K562 (cell line): ENCODE measurements around the gene SNAP23. TPM values are rescaled to one million over a fixed set of nuclear protein-coding genes. Genes with fewer than 3 reads are reported as not detected.

ENCODE experiments used
- ATAC-seq: fragments of 200-7000 bp; cut with Tn5 transposase; 3 replicates; pipeline ENCODE4 v1.9.1; 2020; ENCODE audit warnings: moderate library complexity
- BruUV-seq: library from RNA; stranded (reverse); fragments of 400-500 nt; replicated peaks from 2 replicates; lab custom pipeline; 2021; lab: Mats Ljungman, UMichigan
- CTCF ChIA-PET: fragments of 300-600 bp; formaldehyde crosslinking; extraction: SDS; loops from one replicate; lab custom pipeline; 2021; ENCODE audit warnings: low intra/inter-chr PET ratio; lab: Yijun Ruan, JAX
- POLR2A ChIA-PET: fragments of 300-600, 350-650 bp; sonication (Branson Sonifier 250); formaldehyde crosslinking; extraction: SDS; loops from one replicate; lab custom pipeline; 2021; ENCODE audit warnings: antibody characterized with exemption, inconsistent platforms; lab: Yijun Ruan, JAX
- DNase-seq, 4 experiments: peaks; one replicate each; pipeline versions ENCODE4 v3.0.0 to v3.0.0-alpha.2; 2011 to 2018; ENCODE audit warnings: low spot score in 3 of 4, mixed read lengths in 3 of 4; ENCODE audit errors: extremely low read depth in 1 of 4
- FAIRE-seq: peaks from 2 replicates; lab custom pipeline; 2011; peaks lifted over from hg19 to GRCh38; lab: Jason Lieb, UNC
- H2AFZ ChIP-seq: 2 replicates; pipeline ENCODE4 v1.6.0; 2011; ENCODE audit warnings: low read depth, low read length, control low read depth, inconsistent platforms
- H3K27ac ChIP-seq: fragments of 200-600 bp; 3 replicates; pipeline ENCODE4 v1.8.0; 2011; ENCODE audit warnings: low read depth, mild to moderate bottlenecking, control low read depth, inconsistent platforms, low read length, moderate library complexity, mixed read lengths; ENCODE audit errors: extremely low read depth
- H3K27me3 ChIP-seq, 2 experiments: fragments of 300-600 bp in 1 of 2; 2 replicates in 1 of 2; 3 replicates in 1 of 2; pipeline versions ENCODE4 v1.6.0 to v1.8.0; 2011; ENCODE audit warnings: inconsistent platforms in 2 of 2, low read length in 2 of 2, mild to moderate bottlenecking in 1 of 2, mixed read lengths in 1 of 2, moderate library complexity in 1 of 2; ENCODE audit not compliant: control insufficient read depth in 2 of 2, insufficient read depth in 2 of 2
- H3K36me3 ChIP-seq: fragments of 300-600 bp; 3 replicates; pipeline ENCODE4 v1.8.0; 2011; ENCODE audit warnings: mild to moderate bottlenecking, low read length, inconsistent platforms; ENCODE audit not compliant: control insufficient read depth, insufficient read depth
- H3K4me1 ChIP-seq, 2 experiments: fragments of 200-600 bp in 1 of 2; replicated peaks in 1 of 2; 2 replicates in 1 of 2; 3 replicates in 1 of 2; pipeline versions ENCODE4 v1.5.1 to v1.8.0; 2011; ENCODE audit warnings: inconsistent platforms in 2 of 2, low read length in 2 of 2, mild to moderate bottlenecking in 1 of 2, mixed read lengths in 1 of 2, moderate library complexity in 1 of 2; ENCODE audit not compliant: control insufficient read depth in 2 of 2, insufficient read depth in 2 of 2
- H3K4me2 ChIP-seq: 2 replicates; pipeline ENCODE4 v1.6.1; 2011; ENCODE audit warnings: low read length, control low read depth, inconsistent platforms, mixed read lengths; ENCODE audit not compliant: insufficient read depth
- H3K4me3 ChIP-seq: fragments of 200-600 bp; sonication (generic), shearing (Covaris generic); 2 replicates; pipeline ENCODE4 v1.5.1; 2016; ENCODE audit warnings: control low read depth, inconsistent platforms
- H3K79me2 ChIP-seq: fragments of 200-600 bp; 3 replicates; pipeline ENCODE4 v1.8.0; 2011; ENCODE audit warnings: low read length, inconsistent platforms; ENCODE audit not compliant: control insufficient read depth, insufficient read depth
- H3K9ac ChIP-seq, 2 experiments: 2 replicates each; pipeline versions ENCODE4 v1.6.0 to v1.6.1; 2011; ENCODE audit warnings: low read depth in 2 of 2, low read length in 2 of 2, control low read depth in 1 of 2, inconsistent platforms in 1 of 2, mild to moderate bottlenecking in 1 of 2, mixed read lengths in 1 of 2; ENCODE audit not compliant: insufficient read depth in 1 of 2
- H3K9me1 ChIP-seq: one replicate; pipeline ENCODE4 v1.6.0; 2011; ENCODE audit warnings: inconsistent platforms, mild to moderate bottlenecking, low read length, moderate library complexity; ENCODE audit not compliant: control insufficient read depth, insufficient read depth
- H3K9me3 ChIP-seq: replicated peaks from 2 replicates; pipeline ENCODE4 v1.5.1; 2011; ENCODE audit warnings: low read depth, low read length, inconsistent platforms; ENCODE audit not compliant: control insufficient read depth, insufficient read depth
- H4K20me1 ChIP-seq: replicated peaks from 2 replicates; pipeline ENCODE4 v1.6.1; 2011; ENCODE audit warnings: low read length, inconsistent platforms, mixed read lengths; ENCODE audit not compliant: control insufficient read depth, insufficient read depth
- ARID4B ChIP-seq: sonication (generic); formaldehyde crosslinking; IDR thresholded peaks from 2 replicates; pipeline ENCODE4 v1.8.0; 2022; ENCODE audit warnings: mild to moderate bottlenecking, missing genetic modification reagents
- MYC ChIP-seq, 2 experiments: fragments of 250-450 bp in 1 of 2; sonication (Bioruptor Pico) in 1 of 2; IDR thresholded peaks; 2 replicates each; pipeline versions ENCODE4 v1.5.1 to v1.6.1; 2012 to 2021; ENCODE audit warnings: low read depth in 2 of 2, borderline replicate concordance in 1 of 2, improper control_type of control experiment in 1 of 2, low read length in 1 of 2, mild to moderate bottlenecking in 1 of 2, moderate library complexity in 1 of 2
- RBBP5 ChIP-seq: fragments of 200-600 bp; sonication (generic); IDR thresholded peaks from 2 replicates; pipeline ENCODE4 v1.6.1; 2012; ENCODE audit warnings: borderline replicate concordance, mild to moderate bottlenecking, low read length, control low read depth, inconsistent platforms; ENCODE audit not compliant: insufficient read depth, poor library complexity, severe bottlenecking
- ZNF121 ChIP-seq: sonication (generic); formaldehyde crosslinking; conservative IDR thresholded peaks from 2 replicates; pipeline ENCODE4 v1.8.0; 2022; ENCODE audit warnings: missing genetic modification reagents
- ZNF511 ChIP-seq: sonication (generic); formaldehyde crosslinking; IDR thresholded peaks from 2 replicates; pipeline ENCODE4 v1.8.0; 2022; ENCODE audit warnings: mild to moderate bottlenecking, missing genetic modification reagents
- ZNF785 ChIP-seq: fragments of 250-450 bp; sonication (Bioruptor Pico); IDR thresholded peaks from 2 replicates; pipeline ENCODE4 v1.4.0; 2020; ENCODE audit warnings: mild to moderate bottlenecking
- WGBS: fragments of 100-300 bp; shearing (Covaris generic); methylation state at CpG from one replicate; pipeline ENCODE4 v1.1.6; 2016; ENCODE audit warnings: low coverage, mixed read lengths; ENCODE audit not compliant: insufficient coverage; ENCODE audit errors: missing lambda C conversion rate; 5-methylcytosine and 5-hydroxymethylcytosine counted together
- in situ Hi-C: fragments of 300-500 bp; cut with MboI; formaldehyde crosslinking; loops from 4 replicates; pipeline ENCODE4 v1.15.0; 2018; ENCODE audit warnings: inconsistent platforms, mixed read lengths
- intact Hi-C: fragments of 100-400 bp; cut with micrococcal nuclease; formaldehyde crosslinking; loops from 2 replicates; pipeline ENCODE4 v1.14.2; 2022
- polyA plus RNA-seq, 8 experiments: library from polyadenylated mRNA; depleted of rRNA in 4 of 8; stranded (reverse) in 5 of 8; unstranded in 3 of 8; fragments of >200 nt; fragmentation: Nextera tagmentation in 2 of 8; fragmentation: Illumina TruSeq in 1 of 8; extraction: Ambion mirVana in 2 of 8; extraction: Trizol in 1 of 8; gene quantifications; 2 replicates each; pipeline versions ENCODE4 v1.2.1 to v1.2.3, GENCODE V29; 2011 to 2014; ENCODE audit warnings: inconsistent platforms in 1 of 8, missing spikeins in 1 of 8
- total RNA-seq, 7 experiments: library from RNA; depleted of rRNA in 6 of 7; stranded (reverse); fragments of >200 nt in 6 of 7; fragmentation: Illumina TruSeq in 2 of 7; extraction: Trizol in 2 of 7; gene quantifications; 2 replicates each; pipeline versions ENCODE4 v1.2.1 to v1.2.3, GENCODE V29; 2011 to 2021; ENCODE audit warnings: low replicate concordance in 1 of 7
- TF ChIP-seq, protein P1 (sequence below): sonication (generic); formaldehyde crosslinking; IDR thresholded peaks from 2 replicates; pipeline ENCODE4 v1.8.0; 2022; ENCODE audit warnings: missing genetic modification reagents, mild to moderate bottlenecking, moderate library complexity, borderline replicate concordance

SNAP23 gene
- total and polyA plus RNA-seq, 9 of the 15 experiments (the other 6 are each of a cell fraction or from before 2014, with no cell fraction given) = 78.9 to 168 (median 117) TPM

DNA sequence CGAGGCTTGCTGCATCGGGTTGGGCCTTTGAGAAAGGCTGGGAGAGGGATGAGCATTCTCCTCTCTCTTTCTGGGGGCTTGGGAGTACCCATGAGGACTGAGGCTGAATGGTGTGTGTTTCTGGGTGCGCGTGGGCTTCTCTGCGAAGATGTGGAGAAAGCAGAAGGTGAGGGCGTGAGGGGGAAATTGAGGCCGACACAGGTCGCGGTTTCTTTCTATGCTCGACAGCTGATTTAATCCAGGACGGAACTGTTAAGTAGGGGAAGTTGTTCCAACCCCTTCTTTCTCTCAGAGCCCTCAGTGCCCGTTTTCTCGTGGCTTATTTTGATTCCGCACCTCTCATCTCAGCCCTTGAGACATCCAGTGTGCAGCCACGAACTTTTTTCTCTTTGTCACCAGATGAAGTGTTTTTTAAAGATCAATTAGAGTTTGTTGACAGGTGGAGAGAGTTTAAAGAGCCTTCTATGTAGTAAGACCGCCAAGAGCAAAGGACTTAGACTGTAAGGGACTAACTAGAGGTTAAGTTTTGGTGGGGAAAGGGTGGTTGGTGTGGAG lies 80.7 kb downstream of the SNAP23 start (continued):
- no peak for TF ChIP-seq MYC (IDR thresholded peaks at IDR 0.05; ENCODE audit: low read depth, low read length)
- no peak for TF ChIP-seq MYC (CRISPR knock-in tag; IDR thresholded peaks at IDR 0.05; ENCODE audit: borderline replicate concordance, low read depth)
- no peak for TF ChIP-seq ZNF785 (CRISPR knock-in tag)
- TF ChIP-seq, protein P1, sequence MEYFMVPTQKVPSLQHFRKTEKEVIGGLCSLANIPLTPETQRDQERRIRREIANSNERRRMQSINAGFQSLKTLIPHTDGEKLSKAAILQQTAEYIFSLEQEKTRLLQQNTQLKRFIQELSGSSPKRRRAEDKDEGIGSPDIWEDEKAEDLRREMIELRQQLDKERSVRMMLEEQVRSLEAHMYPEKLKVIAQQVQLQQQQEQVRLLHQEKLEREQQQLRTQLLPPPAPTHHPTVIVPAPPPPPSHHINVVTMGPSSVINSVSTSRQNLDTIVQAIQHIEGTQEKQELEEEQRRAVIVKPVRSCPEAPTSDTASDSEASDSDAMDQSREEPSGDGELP = 0 out of 2 replicates have a peak, but pooled peaks have one; percentile 26
- 0 out of 2 replicates have a peak, but pooled peaks have one; percentile 1 for TF ChIP-seq ZNF511 (CRISPR knock-in tag)
- peak; percentile 32 for TF ChIP-seq RBBP5

DNA sequence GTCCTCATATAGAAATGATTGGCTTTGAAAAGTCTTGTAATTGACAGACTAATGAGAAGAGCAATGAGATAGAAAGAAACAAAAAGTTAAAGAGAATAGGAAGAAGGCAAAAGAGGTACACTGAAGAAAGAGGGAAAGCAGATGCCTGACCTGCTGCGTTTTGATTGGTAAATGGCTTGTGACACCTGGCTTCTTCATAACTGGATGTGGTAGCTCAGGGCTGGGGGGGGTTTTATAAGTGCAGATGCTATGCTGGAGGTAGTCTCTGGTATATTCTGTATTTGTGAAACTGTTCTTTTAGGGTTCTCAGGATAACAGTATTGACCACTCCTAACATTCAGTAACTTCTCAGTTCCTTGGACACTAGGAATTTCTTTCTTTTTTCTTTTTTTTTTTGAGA lies 81.3 kb downstream of the SNAP23 start:
- H3K9me3 ChIP-seq = no peaks in the 10 kb centered on the region
- H3K9me1 ChIP-seq = no peaks in the 10 kb centered on the region
- H2AFZ ChIP-seq = no peak overlapping the region; the same call in 1 of the 2 replicates
- no peak overlapping the region for H3K27ac ChIP-seq
- no peaks in the 10 kb centered on the region for H3K27me3 ChIP-seq
- FAIRE-seq (no peak), ATAC-seq (no peak), DNase-seq (no peak)
- peaks cover 17% of the 10 kb centered on the region; the same call in 2 of the 3 replicates for H3K79me2 ChIP-seq
- in situ Hi-C loops = no loop called here
- no peak overlapping the region for H3K9ac ChIP-seq
- TF ChIP-seq ZNF121 (no peak), ARID4B (CRISPR knock-in tag) (no peak)
- BruUV-seq = TSS peak; percentile 61
- ChIA-PET POLR2A (interaction anchor here (1.2 to 2.0 kb wide), 3 partner anchors 16 to 28 kb away, joined by 3 to 9 read pairs (median 4); no protein-coding TSS in a partner anchor), CTCF (no interaction called here)
- no peak overlapping the region for H3K4me2 ChIP-seq
- intact Hi-C loops = no loop called here
- no peak overlapping the region for H3K4me3 ChIP-seq
- H3K36me3 ChIP-seq = no peaks in the 10 kb centered on the region
- peaks cover 20 to 36% of the 10 kb centered on the region in 2 experiments; a peak in 4 of 5 replicates for H3K4me1 ChIP-seq
- H4K20me1 ChIP-seq = 0 out of 2 replicates have a peak, but pooled peaks cover 3% of the 10 kb centered on the region
- WGBS = 86% methylated on average over 1 of the region's 1 CpG
